Transverse colon (tissue), 4 donors: ENCODE data around the gene QKI.

Source experiments
- POLR2A ChIP-seq: fragments of 450-650 bp; IDR thresholded peaks from one replicate; pipeline ENCODE4 v1.6.1; 2016; ENCODE audit warnings: antibody characterized with exemption, mild to moderate bottlenecking, moderate library complexity
- POLR2AphosphoS5 ChIP-seq, 3 donors: sonication (generic); formaldehyde crosslinking; IDR thresholded peaks; one replicate each; pipeline ENCODE4 v1.6.1; 2016; ENCODE audit warnings: antibody characterized with exemption in 3 of 3
- TF ChIP-seq, protein P1 (sequence below), 5 experiments: fragments of 200-600 bp in 3 of 5; fragments of 450-650 bp in 2 of 5; sonication (generic) in 3 of 5; IDR thresholded peaks; 1 replicate in 2 of 5; 2 replicates in 3 of 5; pipeline ENCODE4 v1.5.1; 2016 to 2017; ENCODE audit warnings: antibody characterized with exemption in 5 of 5, inconsistent platforms in 3 of 5, mild to moderate bottlenecking in 2 of 5, moderate library complexity in 1 of 5

DNA sequence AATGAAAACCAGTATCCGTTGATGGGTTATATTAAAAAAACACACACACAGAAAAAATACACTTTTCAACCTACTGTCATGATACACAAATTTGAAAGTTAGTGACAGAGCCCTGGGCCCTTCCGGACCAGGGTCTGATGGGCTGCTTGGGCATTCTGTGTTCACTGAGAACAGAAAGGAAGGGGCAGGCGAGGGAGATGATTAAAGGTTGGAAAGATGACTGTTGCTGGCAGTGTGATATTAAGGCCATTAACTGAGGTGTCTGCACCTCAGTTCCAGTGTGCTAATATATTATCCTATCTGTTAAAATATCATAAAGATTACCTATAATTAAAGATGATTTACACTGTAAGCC lies 18.7 kb upstream of the QKI start:
- TF ChIP-seq, protein P1, sequence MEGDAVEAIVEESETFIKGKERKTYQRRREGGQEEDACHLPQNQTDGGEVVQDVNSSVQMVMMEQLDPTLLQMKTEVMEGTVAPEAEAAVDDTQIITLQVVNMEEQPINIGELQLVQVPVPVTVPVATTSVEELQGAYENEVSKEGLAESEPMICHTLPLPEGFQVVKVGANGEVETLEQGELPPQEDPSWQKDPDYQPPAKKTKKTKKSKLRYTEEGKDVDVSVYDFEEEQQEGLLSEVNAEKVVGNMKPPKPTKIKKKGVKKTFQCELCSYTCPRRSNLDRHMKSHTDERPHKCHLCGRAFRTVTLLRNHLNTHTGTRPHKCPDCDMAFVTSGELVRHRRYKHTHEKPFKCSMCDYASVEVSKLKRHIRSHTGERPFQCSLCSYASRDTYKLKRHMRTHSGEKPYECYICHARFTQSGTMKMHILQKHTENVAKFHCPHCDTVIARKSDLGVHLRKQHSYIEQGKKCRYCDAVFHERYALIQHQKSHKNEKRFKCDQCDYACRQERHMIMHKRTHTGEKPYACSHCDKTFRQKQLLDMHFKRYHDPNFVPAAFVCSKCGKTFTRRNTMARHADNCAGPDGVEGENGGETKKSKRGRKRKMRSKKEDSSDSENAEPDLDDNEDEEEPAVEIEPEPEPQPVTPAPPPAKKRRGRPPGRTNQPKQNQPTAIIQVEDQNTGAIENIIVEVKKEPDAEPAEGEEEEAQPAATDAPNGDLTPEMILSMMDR (IDR thresholded peaks at IDR 0.05): no peak
- TF ChIP-seq POLR2A: no peak
- no peak for TF ChIP-seq POLR2AphosphoS5 (IDR thresholded peaks at IDR 0.05)
